Panc1 (cell line): ENCODE results near the gene PM20D2. TPM values are rescaled to one million over a fixed set of nuclear protein-coding genes. Genes with fewer than 3 reads are reported as not detected.

Source experiments
- ATAC-seq: fragments of 200-7000 bp; cut with Tn5 transposase; 2 replicates; pipeline ENCODE4 v1.9.1; 2020; ENCODE audit warnings: mild to moderate bottlenecking, moderate library complexity
- BruUV-seq: library from RNA; stranded (reverse); fragments of 400-500 nt; replicated peaks from 2 replicates; lab custom pipeline; 2021; lab: Mats Ljungman, UMichigan
- CTCF ChIA-PET: fragments of 300-600 bp; sonication (Branson Sonifier 250); formaldehyde crosslinking; loops from one replicate; lab custom pipeline; 2022; ENCODE audit warnings: antibody characterized with exemption; lab: Charles Lee
- POLR2A ChIA-PET: fragments of 300-600 bp; sonication (Branson Sonifier 250); formaldehyde crosslinking; loops from one replicate; lab custom pipeline; 2022; ENCODE audit warnings: antibody characterized with exemption; lab: Charles Lee
- DNase-seq: peaks from one replicate; pipeline ENCODE4 v3.0.0-alpha.2; 2010; ENCODE audit warnings: low read depth, low spot score
- H3K27ac ChIP-seq: 2 replicates; pipeline ENCODE4 v1.5.1; 2011; ENCODE audit warnings: mild to moderate bottlenecking, low read length, inconsistent platforms
- H3K27me3 ChIP-seq: fragments of 200-500 bp; sonication (Bioruptor generic); 2 replicates; pipeline ENCODE4 v1.6.0; 2014; ENCODE audit warnings: low read length, inconsistent platforms; ENCODE audit not compliant: control insufficient read depth, insufficient read depth
- H3K36me3 ChIP-seq: fragments of 200-500 bp; sonication (Bioruptor generic); 2 replicates; pipeline ENCODE4 v1.5.1; 2014; ENCODE audit warnings: inconsistent platforms, mild to moderate bottlenecking, low read length, moderate library complexity; ENCODE audit not compliant: control insufficient read depth, insufficient read depth
- H3K4me1 ChIP-seq: 2 replicates; pipeline ENCODE4 v1.5.1; 2011; ENCODE audit warnings: inconsistent platforms, mild to moderate bottlenecking, low read length, moderate library complexity; ENCODE audit not compliant: control insufficient read depth, insufficient read depth
- H3K4me3 ChIP-seq, 2 experiments: 2 replicates each; pipeline ENCODE4 v1.5.1; 2011 to 2012; ENCODE audit warnings: low read depth in 2 of 2, low read length in 2 of 2, mild to moderate bottlenecking in 2 of 2, inconsistent platforms in 1 of 2, moderate library complexity in 1 of 2
- H3K9me3 ChIP-seq: fragments of 200-500 bp; sonication (Bioruptor generic); 2 replicates; pipeline ENCODE4 v1.5.1; 2014; ENCODE audit warnings: low read depth, mild to moderate bottlenecking, inconsistent platforms, low read length, moderate library complexity; ENCODE audit not compliant: control insufficient read depth, insufficient read depth
- CTCF ChIP-seq: fragments of 450-650 bp; IDR thresholded peaks from 2 replicates; pipeline ENCODE4 v1.5.1; 2017; ENCODE audit warnings: mild to moderate bottlenecking
- POLR2AphosphoS5 ChIP-seq: IDR thresholded peaks from 2 replicates; pipeline ENCODE4 v1.6.1; 2012; ENCODE audit warnings: mild to moderate bottlenecking, low read depth, low read length, moderate library complexity
- REST ChIP-seq, 2 experiments: IDR thresholded peaks; 2 replicates each; pipeline ENCODE4 v1.6.1; 2011 to 2012; ENCODE audit warnings: low read depth in 2 of 2, control low read depth in 1 of 2, low read length in 1 of 2, mild to moderate bottlenecking in 1 of 2, moderate library complexity in 1 of 2; ENCODE audit not compliant: insufficient read depth in 1 of 2
- SIN3A ChIP-seq: IDR thresholded peaks from 2 replicates; pipeline ENCODE4 v1.6.1; 2012; ENCODE audit warnings: low read depth, mild to moderate bottlenecking, low read length, moderate library complexity, borderline replicate concordance; ENCODE audit not compliant: insufficient read depth
- TCF7L2 ChIP-seq: IDR thresholded peaks from 2 replicates; pipeline ENCODE4 v1.6.1; 2011; ENCODE audit warnings: mild to moderate bottlenecking, low read depth, low read length, inconsistent platforms
- in situ Hi-C: cut with HindIII; loops from 2 replicates; pipeline ENCODE4 v1.10.0; 2016; ENCODE audit warnings: low sequenced_read_pairs, low pct_unique_long_range_greater_than_20kb
- intact Hi-C: fragments of 100-400 bp; cut with micrococcal nuclease; formaldehyde crosslinking; loops from one replicate; pipeline ENCODE4 v1.10.0; 2022; ENCODE audit not compliant: unreplicated experiment
- total RNA-seq: library from RNA; stranded (reverse); gene quantifications from one replicate; pipeline ENCODE4 v1.2.1, GENCODE V29; 2021; ENCODE audit not compliant: unreplicated experiment

The PM20D2 gene
- total RNA-seq, 1 experiment from 2014 or later, result 13.6 TPM

DNA sequence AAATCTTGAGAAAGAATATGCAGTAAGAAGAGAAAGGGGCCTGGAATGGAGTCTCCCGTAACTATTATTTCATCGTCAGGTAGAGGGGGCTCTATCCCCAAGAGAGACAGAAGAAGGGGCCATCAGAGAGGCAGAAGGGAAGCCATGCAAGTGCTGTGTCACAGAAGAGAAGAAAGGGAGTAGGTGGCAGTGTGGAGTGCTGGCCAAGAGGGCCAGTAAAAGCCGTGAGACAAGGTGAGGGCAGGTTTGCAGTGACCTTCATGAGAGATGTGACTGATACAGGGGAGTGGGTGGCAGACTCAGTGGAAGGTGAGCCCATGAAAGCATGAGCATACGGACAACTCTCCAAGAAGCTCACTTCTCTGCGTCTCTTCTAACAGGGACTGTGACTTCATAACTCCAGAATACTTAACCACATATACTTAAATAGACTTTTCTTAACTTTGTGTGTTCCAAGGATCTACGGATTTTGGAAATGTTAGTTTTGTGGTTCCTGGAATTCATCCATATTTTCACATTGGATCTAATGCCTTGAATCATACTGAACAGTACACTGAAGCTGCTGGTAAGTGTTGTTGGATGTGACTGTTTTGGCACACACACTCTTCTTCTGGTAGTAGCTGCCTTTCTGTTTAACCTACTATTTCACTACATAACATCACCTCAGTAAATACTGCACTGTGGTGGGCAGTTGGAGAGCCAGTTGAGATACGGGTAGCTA, 15.6 kb downstream of the PM20D2 start:
- ATAC-seq, result no peak
- Histone ChIP-seq H3K4me3 (no peak overlapping the region), H3K4me1 (no peaks in the 10 kb centered on the region), H3K27me3 (no peaks in the 10 kb centered on the region), H3K36me3 (peaks cover 4% of the 10 kb centered on the region), H3K9me3 (no peaks in the 10 kb centered on the region), H3K27ac (no peak overlapping the region)
- BruUV-seq, result no TSS peak
- TF ChIP-seq POLR2AphosphoS5 (no peak), TCF7L2 (no peak), CTCF (no peak), SIN3A (no peak), REST (IDR thresholded peaks at IDR 0.05; ENCODE audit: insufficient read depth in 1 of 2, low read depth in 2 of 2, low read length in 1 of 2) (no peak)
- in situ Hi-C loops (no loop called here), intact Hi-C loops (no loop called here)
- ChIA-PET POLR2A (no interaction called here), CTCF (no interaction called here)
- no peak for DNase-seq

DNA sequence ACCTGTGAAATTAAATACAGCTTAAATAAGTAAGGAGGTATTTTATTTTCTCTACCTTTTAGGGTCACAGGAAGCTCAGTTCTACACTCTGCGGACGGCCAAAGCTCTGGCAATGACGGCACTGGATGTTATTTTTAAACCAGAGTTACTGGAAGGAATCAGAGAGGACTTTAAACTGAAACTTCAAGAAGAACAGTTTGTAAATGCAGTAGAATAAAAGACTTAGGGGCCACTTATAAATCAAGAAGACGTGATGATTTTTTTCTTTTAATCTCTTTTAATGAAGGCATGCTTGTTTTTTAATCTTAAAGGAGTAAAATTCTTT, 16.2 kb downstream of the PM20D2 start:
- Histone ChIP-seq H3K27ac (no peak overlapping the region), H3K4me1 (no peaks in the 10 kb centered on the region), H3K4me3 (no peak overlapping the region), H3K9me3 (no peaks in the 10 kb centered on the region), H3K36me3 (peaks cover 4% of the 10 kb centered on the region), H3K27me3 (no peaks in the 10 kb centered on the region)
- POLR2A ChIA-PET, result interaction anchor here (0.7 kb wide), 1 partner anchor 29 kb away, joined by 3 read pairs; no protein-coding TSS in a partner anchor
- in situ Hi-C loops, result no loop called here
- DNase-seq (no peak), ATAC-seq (no peak)
- CTCF ChIA-PET, result no interaction called here
- no TSS peak for BruUV-seq
- intact Hi-C loops, result no loop called here
- TF ChIP-seq TCF7L2, result no peak
- TF ChIP-seq CTCF, result no peak
- no peak for TF ChIP-seq REST (IDR thresholded peaks at IDR 0.05; ENCODE audit: insufficient read depth in 1 of 2, low read depth in 2 of 2, low read length in 1 of 2)
- no peak for TF ChIP-seq POLR2AphosphoS5
- TF ChIP-seq SIN3A, result no peak
